Measurements from ENCODE around the gene RXRB. TPM values are rescaled to one million over a fixed set of nuclear protein-coding genes. Genes with fewer than 3 reads are reported as not detected.

Gene RXRB
- total and polyA plus RNA-seq, 2 of the 13 experiments (the other 11 are each of a cell fraction or from before 2014, with no cell fraction given), result 26.7 to 55.7 TPM

DNA sequence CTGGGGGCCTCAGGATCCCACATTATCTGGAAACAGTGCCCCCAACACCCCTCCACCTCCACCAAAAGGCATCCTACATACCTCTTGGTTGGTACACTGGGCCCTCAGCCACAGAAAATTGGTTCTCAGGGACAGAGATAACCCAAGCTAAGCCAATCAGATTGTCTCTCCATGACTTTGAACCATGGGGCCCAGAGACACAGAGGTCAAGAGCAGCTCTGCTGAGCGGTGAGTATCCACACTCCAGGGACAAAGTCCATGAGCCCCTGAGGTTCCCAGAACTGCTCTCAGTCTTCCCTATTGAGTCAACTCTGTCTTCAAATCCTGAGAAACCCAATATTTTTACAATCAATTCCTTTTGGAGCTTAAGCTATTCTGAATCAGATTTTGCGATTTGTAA lies 43.5 kb downstream of the RXRB start (continued):
- TF ChIP-seq ZNF574 (CRISPR knock-in tag; IDR thresholded peaks at IDR 0.05), result 0 out of 2 replicates have a peak, but pooled peaks have one; percentile 38
- TF ChIP-seq BCL6 (CRISPR knock-in tag; IDR thresholded peaks at IDR 0.05), result peak; percentile 68; the same call in 1 of the 2 replicates
- TF ChIP-seq, protein P1, sequence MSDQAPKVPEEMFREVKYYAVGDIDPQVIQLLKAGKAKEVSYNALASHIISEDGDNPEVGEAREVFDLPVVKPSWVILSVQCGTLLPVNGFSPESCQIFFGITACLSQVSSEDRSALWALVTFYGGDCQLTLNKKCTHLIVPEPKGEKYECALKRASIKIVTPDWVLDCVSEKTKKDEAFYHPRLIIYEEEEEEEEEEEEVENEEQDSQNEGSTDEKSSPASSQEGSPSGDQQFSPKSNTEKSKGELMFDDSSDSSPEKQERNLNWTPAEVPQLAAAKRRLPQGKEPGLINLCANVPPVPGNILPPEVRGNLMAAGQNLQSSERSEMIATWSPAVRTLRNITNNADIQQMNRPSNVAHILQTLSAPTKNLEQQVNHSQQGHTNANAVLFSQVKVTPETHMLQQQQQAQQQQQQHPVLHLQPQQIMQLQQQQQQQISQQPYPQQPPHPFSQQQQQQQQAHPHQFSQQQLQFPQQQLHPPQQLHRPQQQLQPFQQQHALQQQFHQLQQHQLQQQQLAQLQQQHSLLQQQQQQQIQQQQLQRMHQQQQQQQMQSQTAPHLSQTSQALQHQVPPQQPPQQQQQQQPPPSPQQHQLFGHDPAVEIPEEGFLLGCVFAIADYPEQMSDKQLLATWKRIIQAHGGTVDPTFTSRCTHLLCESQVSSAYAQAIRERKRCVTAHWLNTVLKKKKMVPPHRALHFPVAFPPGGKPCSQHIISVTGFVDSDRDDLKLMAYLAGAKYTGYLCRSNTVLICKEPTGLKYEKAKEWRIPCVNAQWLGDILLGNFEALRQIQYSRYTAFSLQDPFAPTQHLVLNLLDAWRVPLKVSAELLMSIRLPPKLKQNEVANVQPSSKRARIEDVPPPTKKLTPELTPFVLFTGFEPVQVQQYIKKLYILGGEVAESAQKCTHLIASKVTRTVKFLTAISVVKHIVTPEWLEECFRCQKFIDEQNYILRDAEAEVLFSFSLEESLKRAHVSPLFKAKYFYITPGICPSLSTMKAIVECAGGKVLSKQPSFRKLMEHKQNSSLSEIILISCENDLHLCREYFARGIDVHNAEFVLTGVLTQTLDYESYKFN (CRISPR knock-in tag; conservative IDR thresholded peaks at IDR 0.05), result peak; percentile 80
- no peak for TF ChIP-seq KAT7 (CRISPR knock-in tag; IDR thresholded peaks at IDR 0.05; ENCODE audit: borderline replicate concordance)
- TF ChIP-seq SOX6 (IDR thresholded peaks at IDR 0.05), result no peak
- peak; percentile 59 for TF ChIP-seq SOX6 (CRISPR knock-in tag; IDR thresholded peaks at IDR 0.05)
- TF ChIP-seq ZNF263 (CRISPR knock-in tag; IDR thresholded peaks at IDR 0.05), result peak; percentile 41; the same call in 1 of the 2 replicates
- 0 out of 2 replicates have a peak, but pooled peaks have one; percentile 37 for TF ChIP-seq NCOA2 (CRISPR knock-in tag; IDR thresholded peaks at IDR 0.05)
- TF ChIP-seq PITX1 (CRISPR knock-in tag; IDR thresholded peaks at IDR 0.05), result peak; percentile 46; the same call in 1 of the 2 replicates
- TF ChIP-seq HMGXB4 (CRISPR knock-in tag; IDR thresholded peaks at IDR 0.05; ENCODE audit: borderline replicate concordance in 1 of 2, low read depth in 1 of 2), result no peak
- TF ChIP-seq ZNF644 (CRISPR knock-in tag; IDR thresholded peaks at IDR 0.05; ENCODE audit: low read depth), result peak; percentile 82; the same call in 1 of the 2 replicates
- peak; percentile 68 for TF ChIP-seq ZMYM4 (CRISPR knock-in tag; IDR thresholded peaks at IDR 0.05)
- TF ChIP-seq KDM6A (CRISPR knock-in tag; IDR thresholded peaks at IDR 0.05; ENCODE audit: low read depth), result peak; percentile 69
- no peak for TF ChIP-seq ZNF224 (CRISPR knock-in tag; IDR thresholded peaks at IDR 0.05)
- TF ChIP-seq ZBTB44 (CRISPR knock-in tag; IDR thresholded peaks at IDR 0.05), result no peak
- no peak for TF ChIP-seq HDAC6 (IDR thresholded peaks at IDR 0.05; ENCODE audit: low read depth, low read length)
- peak; percentile 21; the same call in 1 of the 2 replicates for TF ChIP-seq RFX5 (IDR thresholded peaks at IDR 0.05; ENCODE audit: low read depth, low read length)
- peak; percentile 85 for TF ChIP-seq NR2F2 (IDR thresholded peaks at IDR 0.05; ENCODE audit: borderline replicate concordance, low read depth)
- TF ChIP-seq EHMT2 (IDR thresholded peaks at IDR 0.05; ENCODE audit: borderline replicate concordance, low read depth, low read length), result no peak
- TF ChIP-seq LCORL (IDR thresholded peaks at IDR 0.05), result no peak
- TF ChIP-seq LCORL (CRISPR knock-in tag; IDR thresholded peaks at IDR 0.05), result 0 out of 2 replicates have a peak, but pooled peaks have one; percentile 38
- peak; percentile 80 to 92 for TF ChIP-seq NR2F1 (CRISPR knock-in tag; IDR thresholded peaks at IDR 0.05)
- TF ChIP-seq NCOA5 (CRISPR knock-in tag; IDR thresholded peaks at IDR 0.05), result no peak
